ENCODE measurements around the gene ACOT6. TPM values are rescaled to one million over a fixed set of nuclear protein-coding genes. Genes with fewer than 3 reads are reported as not detected.

The ACOT6 gene
- total and polyA plus RNA-seq, 2 of the 4 experiments (the other 2 are of a cell fraction), result not detected

DNA sequence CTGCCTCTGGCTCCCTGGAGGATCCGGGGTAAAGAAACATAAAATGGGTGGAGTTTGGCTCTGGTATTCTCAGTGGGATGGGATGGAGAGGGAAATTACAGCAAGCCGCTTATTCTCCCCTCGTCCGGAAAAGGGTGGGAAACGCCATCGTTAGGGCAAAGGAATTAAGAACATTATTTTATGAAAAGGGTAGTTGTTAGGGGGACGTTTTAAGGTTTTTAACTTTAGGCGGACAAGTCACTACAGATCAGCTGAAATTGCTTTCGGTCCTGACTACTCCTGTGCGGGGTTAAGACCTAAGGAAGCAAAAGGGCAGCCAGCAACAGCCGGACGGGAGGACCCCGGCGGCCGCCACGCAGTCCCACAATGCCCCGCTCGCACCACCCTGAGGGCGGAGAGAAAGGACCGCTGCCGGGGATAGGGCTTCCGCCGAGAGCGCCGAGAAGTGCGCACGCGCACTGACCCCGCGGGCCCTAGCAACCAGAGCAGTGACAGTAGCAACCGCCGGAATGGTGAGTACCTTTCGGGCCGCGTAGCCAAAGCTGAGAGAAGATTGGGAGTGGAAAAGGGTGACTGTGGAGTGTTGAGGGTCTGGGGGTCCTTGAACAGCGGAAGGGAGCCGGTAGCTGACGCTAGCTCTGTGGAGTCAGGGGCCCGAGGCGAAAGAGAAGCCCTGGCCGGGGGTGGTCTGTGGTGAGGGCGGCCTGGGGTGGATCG, 32.4 kb downstream of the ACOT6 start, which contains the start of gene DNAL1:
DNAL1 (plus strand) TSS at position 456 of the 717 bp plus-strand sequence; CDS start at position 510, 54 bp downstream.
- in situ Hi-C loops (cut with MboI; ENCODE audit: low sequenced_read_pairs), result no loop called here
- Histone ChIP-seq H3K9me3 (ENCODE audit: control insufficient read depth, insufficient read depth, low read length) (no peaks in the 10 kb centered on the region), H3K79me1 (ENCODE audit: low read depth in 1 of 2, low read length in 2 of 2) (peaks cover 10 to 30% of the 10 kb centered on the region in 2 experiments), H3K27me3 (ENCODE audit: control insufficient read depth, insufficient read depth, low read length) (no peaks in the 10 kb centered on the region), H3K4me1 (ENCODE audit: control insufficient read depth, insufficient read depth, low read length) (no peaks in the 10 kb centered on the region), H4K20me1 (ENCODE audit: insufficient read depth, low read length) (no peaks in the 10 kb centered on the region), H2BK120ac (ENCODE audit: low read depth, low read length) (peak within 1 kb of the TSS; percentile 56), H2BK15ac (ENCODE audit: low read depth, low read length) (peak within 1 kb of the TSS; percentile 77; the same call in 2 of the 3 replicates), H3K4me3 (ENCODE audit: insufficient read depth, low read depth, low read length) (peak within 1 kb of the TSS; percentile 63), H4K91ac (ENCODE audit: insufficient read depth, low read depth, low read length) (peak within 1 kb of the TSS; percentile 93), H3K23ac (ENCODE audit: low read depth, low read length) (peak within 1 kb of the TSS; percentile 83; the same call in 1 of the 2 replicates), H3K18ac (ENCODE audit: low read depth, low read length) (peak within 1 kb of the TSS; percentile 62), H3K4me2 (ENCODE audit: low read depth, low read length) (peak within 1 kb of the TSS; percentile 95), H2AFZ (replicated peaks; ENCODE audit: low read length, poor library complexity) (peak within 1 kb of the TSS; percentile 97), H2BK5ac (ENCODE audit: low read depth, low read length, poor library complexity, severe bottlenecking) (peak within 1 kb of the TSS; percentile 91), H4K5ac (ENCODE audit: low read depth, low read length) (peak within 1 kb of the TSS; percentile 76), H3K9me1 (ENCODE audit: insufficient read depth, low read length) (0 out of 2 replicates have a peak, but pooled peaks cover 3% of the 10 kb centered on the region), H3K14ac (replicated peaks; ENCODE audit: low read depth, low read length) (peak within 1 kb of the TSS; percentile 98), H2BK20ac (ENCODE audit: low read depth, low read length) (no peak within 1 kb of the TSS), H3K27ac (ENCODE audit: insufficient read depth, low read length) (peak within 1 kb of the TSS; percentile 86), H3K36me3 (ENCODE audit: control insufficient read depth, insufficient read depth, low read length) (no peaks in the 10 kb centered on the region), H4K8ac (ENCODE audit: low read depth in 2 of 2, low read length in 2 of 2) (peak within 1 kb of the TSS; percentile 94 to 96), H3K56ac (ENCODE audit: extremely low read depth, insufficient read depth, low read length) (peak within 1 kb of the TSS; percentile 98), H3K4ac (ENCODE audit: low read depth, low read length) (peak within 1 kb of the TSS; percentile 87), H2AK9ac (replicated peaks; ENCODE audit: low read depth, low read length, poor library complexity) (peak within 1 kb of the TSS; percentile 65), H3K9ac (ENCODE audit: low read depth, low read length) (peak within 1 kb of the TSS; percentile 84), H2AK5ac (ENCODE audit: low read depth, low read length) (peak within 1 kb of the TSS; percentile 62)
- DNase-seq (peak; percentile 85), ATAC-seq (ENCODE audit: low read depth) (peak; percentile 99)
- intact Hi-C loops (cut with micrococcal nuclease), result no loop called here
- 0% methylated on average over 25 of the region's 43 CpGs; no CpG with 5 or more reads in 1 of the 2 experiments for WGBS, 2 experiments (ENCODE audit: extremely low coverage in 2 of 2, insufficient read length in 1 of 2)
- no TSS peak for BruUV-seq (replicated peaks)
- ChIA-PET POLR2A (ENCODE audit: unreplicated experiment) (interaction anchor here (0.5 to 0.6 kb wide), 2 partner anchors 27 to 182 kb away, joined by 4 to 5 read pairs; no protein-coding TSS in a partner anchor), CTCF (interaction anchor here (1.5 kb wide), 1 partner anchor 18 kb away, joined by 5 read pairs; no protein-coding TSS in a partner anchor)
- dilution Hi-C loops (cut with HindIII; ENCODE audit: low sequenced_read_pairs, unreplicated experiment), result no loop called here
- no peak for TF ChIP-seq FOS (IDR thresholded peaks at IDR 0.05; ENCODE audit: low read depth, low read length)
- TF ChIP-seq POLR2A (IDR thresholded peaks at IDR 0.05; ENCODE audit: low read depth, low read length), result peak; percentile 79
- TF ChIP-seq MXI1 (IDR thresholded peaks at IDR 0.05; ENCODE audit: borderline replicate concordance, low read depth, low read length), result peak; percentile 37; the same call in 1 of the 2 replicates

All from IMR-90 (cell line).